ENCODE results near the gene RNF149.

GRCh38 chr2:101332885-101333766 lies 24.6 kb upstream of the RNF149 start:
- TF ChIP-seq POLR2A (IDR thresholded peaks at IDR 0.05; ENCODE audit: low read depth, low read length) (no peak), CTCF (IDR thresholded peaks at IDR 0.05; ENCODE audit: extremely low read depth in 1 of 2, insufficient read depth in 1 of 2, low read depth in 1 of 2, low read length in 2 of 2) (no peak)

All from endothelial cell of umbilical vein (primary cell).